ENCODE data around the gene MFSD2A. TPM values are rescaled to one million over a fixed set of nuclear protein-coding genes. Genes with fewer than 3 reads are reported as not detected.

MFSD2A gene
- total RNA-seq, 1 donor from 2014 or later: 0.22 TPM

GRCh38 chr1:39990428-39990827, 35.5 kb downstream of the MFSD2A start:
- H3K27ac ChIP-seq (replicated peaks): no peak overlapping the region
- no peaks in the 10 kb centered on the region for H3K36me3 ChIP-seq
- no peaks in the 10 kb centered on the region for H3K27me3 ChIP-seq (ENCODE audit: low read depth)
- no peak for TF ChIP-seq CTCF (IDR thresholded peaks at IDR 0.05; ENCODE audit: borderline replicate concordance)
- H3K9me3 ChIP-seq (replicated peaks): no peaks in the 10 kb centered on the region
- H3K4me3 ChIP-seq: no peak overlapping the region
- no peak for DNase-seq
- intact Hi-C loops (cut with micrococcal nuclease): no loop called here
- no peaks in the 10 kb centered on the region for H3K4me1 ChIP-seq

GRCh38 chr1:39992234-39992633, 37.3 kb downstream of the MFSD2A start:
- no peaks in the 10 kb centered on the region for H3K9me3 ChIP-seq (replicated peaks)
- TF ChIP-seq CTCF (IDR thresholded peaks at IDR 0.05; ENCODE audit: borderline replicate concordance): no peak
- intact Hi-C loops (cut with micrococcal nuclease): no loop called here
- no peak overlapping the region for H3K4me3 ChIP-seq
- H3K27me3 ChIP-seq (ENCODE audit: low read depth): no peaks in the 10 kb centered on the region
- DNase-seq: no peak
- no peaks in the 10 kb centered on the region for H3K4me1 ChIP-seq
- H3K36me3 ChIP-seq: no peaks in the 10 kb centered on the region
- no peak overlapping the region for H3K27ac ChIP-seq (replicated peaks)

GRCh38 chr1:39992888-39993287, 37.9 kb downstream of the MFSD2A start:
- intact Hi-C loops (cut with micrococcal nuclease): no loop called here
- Histone ChIP-seq H3K4me3 (no peak overlapping the region), H3K4me1 (no peaks in the 10 kb centered on the region), H3K36me3 (no peaks in the 10 kb centered on the region), H3K27me3 (ENCODE audit: low read depth) (no peaks in the 10 kb centered on the region), H3K9me3 (replicated peaks) (no peaks in the 10 kb centered on the region), H3K27ac (replicated peaks) (no peak overlapping the region)
- no peak for TF ChIP-seq CTCF (IDR thresholded peaks at IDR 0.05; ENCODE audit: borderline replicate concordance)
- DNase-seq: no peak

GRCh38 chr1:39995973-39996393, 41.0 kb downstream of the MFSD2A start:
- Histone ChIP-seq H3K4me1 (no peaks in the 10 kb centered on the region), H3K27ac (replicated peaks) (no peak overlapping the region), H3K36me3 (no peaks in the 10 kb centered on the region), H3K4me3 (no peak overlapping the region), H3K9me3 (replicated peaks) (no peaks in the 10 kb centered on the region), H3K27me3 (ENCODE audit: low read depth) (no peaks in the 10 kb centered on the region)
- intact Hi-C loops (cut with micrococcal nuclease): no loop called here
- TF ChIP-seq CTCF (IDR thresholded peaks at IDR 0.05; ENCODE audit: borderline replicate concordance): no peak
- no peak for DNase-seq

- intact Hi-C loops (cut with micrococcal nuclease): no loop called here
- H3K27me3 ChIP-seq (ENCODE audit: low read depth): no peaks in the 10 kb centered on the region
- TF ChIP-seq CTCF (IDR thresholded peaks at IDR 0.05; ENCODE audit: borderline replicate concordance): no peak
- H3K9me3 ChIP-seq (replicated peaks): no peaks in the 10 kb centered on the region
- H3K4me1 ChIP-seq: no peaks in the 10 kb centered on the region
- H3K4me3 ChIP-seq: no peak overlapping the region
- no peak for DNase-seq
- no peaks in the 10 kb centered on the region for H3K36me3 ChIP-seq
- H3K27ac ChIP-seq (replicated peaks): no peak overlapping the region
These were observed 41.6 kb downstream of the MFSD2A start for GRCh38 chr1:39996396-39997004.
